Endothelial cell of umbilical vein (primary cell): ENCODE results near the gene SLC27A4. TPM values are rescaled to one million over a fixed set of nuclear protein-coding genes. Genes with fewer than 3 reads are reported as not detected.

Source experiments
- BruUV-seq: library from RNA; stranded (reverse); fragments of 400-500 nt; replicated peaks from 2 replicates; lab custom pipeline; 2021; lab: Mats Ljungman, UMichigan
- CTCF ChIA-PET: fragments of 300-600, 350-600 bp; sonication (Branson Sonifier 250); formaldehyde crosslinking; loops from one replicate; lab custom pipeline; 2021; ENCODE audit warnings: antibody characterized with exemption, inconsistent platforms; lab: Charles Lee
- POLR2A ChIA-PET: fragments of 300-600, 350-600 bp; sonication (Branson Sonifier 250); formaldehyde crosslinking; loops from one replicate; lab custom pipeline; 2021; ENCODE audit warnings: antibody characterized with exemption, inconsistent platforms; lab: Charles Lee
- DNase-seq: peaks from one replicate; pipeline ENCODE4 v3.0.0-alpha.2; 2011; ENCODE audit warnings: low read depth, low spot score
- FAIRE-seq: peaks from 2 replicates; lab custom pipeline; 2011; peaks lifted over from hg19 to GRCh38; lab: Jason Lieb, UNC
- H2AFZ ChIP-seq: 2 replicates; pipeline ENCODE4 v1.6.0; 2012; ENCODE audit warnings: low read depth, low read length, control low read depth, inconsistent platforms
- H3K27ac ChIP-seq: 2 replicates; pipeline ENCODE4 v1.5.1; 2011; ENCODE audit warnings: low read depth, mild to moderate bottlenecking, control low read depth, low read length, moderate library complexity; ENCODE audit not compliant: insufficient read depth
- H3K27me3 ChIP-seq, 2 experiments: 2 replicates each; pipeline versions ENCODE4 v1.6.0 to v1.6.1; 2011; ENCODE audit warnings: low read length in 2 of 2, mixed read lengths in 1 of 2; ENCODE audit not compliant: control insufficient read depth in 2 of 2, insufficient read depth in 2 of 2
- H3K36me3 ChIP-seq, 2 experiments: 2 replicates in 1 of 2; 3 replicates in 1 of 2; pipeline ENCODE4 v1.5.1; 2011; ENCODE audit warnings: low read length in 2 of 2, mild to moderate bottlenecking in 1 of 2, moderate library complexity in 1 of 2; ENCODE audit not compliant: control insufficient read depth in 2 of 2, insufficient read depth in 2 of 2; ENCODE audit errors: extremely low read depth in 1 of 2
- H3K4me1 ChIP-seq: 3 replicates; pipeline ENCODE4 v1.5.1; 2011; ENCODE audit warnings: mild to moderate bottlenecking, low read length; ENCODE audit not compliant: control insufficient read depth, insufficient read depth; ENCODE audit errors: extremely low read depth
- H3K4me2 ChIP-seq: 2 replicates; pipeline ENCODE4 v1.6.1; 2011; ENCODE audit warnings: low read length, control low read depth, mixed read lengths; ENCODE audit not compliant: insufficient read depth
- H3K4me3 ChIP-seq, 3 experiments: fragments of 200-600 bp in 1 of 3; sonication (generic), shearing (Covaris generic) in 1 of 3; replicated peaks in 1 of 3; 2 replicates each; pipeline ENCODE4 v1.5.1; 2011 to 2016; ENCODE audit warnings: control low read depth in 3 of 3, low read length in 3 of 3, mild to moderate bottlenecking in 2 of 3, inconsistent platforms in 1 of 3, low read depth in 1 of 3, moderate library complexity in 1 of 3; ENCODE audit not compliant: insufficient read depth in 1 of 3
- H3K79me2 ChIP-seq: 2 replicates; pipeline ENCODE4 v1.6.0; 2012; ENCODE audit warnings: low read length, inconsistent platforms; ENCODE audit not compliant: control insufficient read depth, insufficient read depth
- H3K9ac ChIP-seq: replicated peaks from 2 replicates; pipeline ENCODE3; 2011; ENCODE audit warnings: low read length, control low read depth; ENCODE audit not compliant: insufficient read depth; ENCODE audit errors: extremely low read depth
- H3K9me1 ChIP-seq: replicated peaks from 3 replicates; pipeline ENCODE4 v1.6.0; 2011; ENCODE audit warnings: mild to moderate bottlenecking, low read length; ENCODE audit not compliant: control insufficient read depth, insufficient read depth; ENCODE audit errors: extremely low read depth
- H3K9me3 ChIP-seq: replicated peaks from 2 replicates; pipeline ENCODE4 v1.5.1; 2012; ENCODE audit warnings: low read length, inconsistent platforms; ENCODE audit not compliant: control insufficient read depth, insufficient read depth
- H4K20me1 ChIP-seq: replicated peaks from 2 replicates; pipeline ENCODE3; 2011; ENCODE audit warnings: mild to moderate bottlenecking, low read length; ENCODE audit not compliant: control insufficient read depth, insufficient read depth; ENCODE audit errors: extremely low read depth
- EZH2 ChIP-seq: IDR thresholded peaks from 2 replicates; pipeline ENCODE4 v1.6.1; 2012; ENCODE audit warnings: borderline replicate concordance, low read depth, mild to moderate bottlenecking, moderate library complexity, low read length, inconsistent platforms; ENCODE audit not compliant: severe bottlenecking
- FOS ChIP-seq: IDR thresholded peaks from 2 replicates; pipeline ENCODE4 v1.6.1; 2011; ENCODE audit warnings: mild to moderate bottlenecking, low read length, moderate library complexity, borderline replicate concordance; ENCODE audit not compliant: insufficient read depth
- JUN ChIP-seq: IDR thresholded peaks from 2 replicates; pipeline ENCODE4 v1.6.1; 2011; ENCODE audit warnings: borderline replicate concordance, low read depth; ENCODE audit not compliant: insufficient read length, insufficient read depth
- MAX ChIP-seq: IDR thresholded peaks from 2 replicates; pipeline ENCODE4 v1.6.1; 2011; ENCODE audit not compliant: insufficient read depth, insufficient read length
- MYC ChIP-seq: IDR thresholded peaks from one replicate; pipeline ENCODE4 v1.6.1; 2011; ENCODE audit warnings: mild to moderate bottlenecking, low read depth, low read length
- POLR2A ChIP-seq: IDR thresholded peaks from 2 replicates; pipeline ENCODE4 v1.6.1; 2012; ENCODE audit warnings: low read depth, mild to moderate bottlenecking, control low read depth, low read length
- POLR2AphosphoS5 ChIP-seq: IDR thresholded peaks from 2 replicates; pipeline ENCODE4 v1.6.1; 2012; ENCODE audit warnings: low read depth, mild to moderate bottlenecking, control low read depth, low read length, moderate library complexity; ENCODE audit not compliant: insufficient read depth
- dilution Hi-C: fragments of 300-500 bp; cut with MboI; formaldehyde crosslinking; loops from one replicate; pipeline ENCODE4 v1.15.0; 2019; ENCODE audit warnings: low sequenced_read_pairs; ENCODE audit not compliant: extremely low pct_ligation_motif_present
- intact Hi-C: fragments of 100-400 bp; cut with micrococcal nuclease; formaldehyde crosslinking; loops from one replicate; pipeline ENCODE4 v1.10.0; 2022
- polyA plus RNA-seq, 4 experiments: library from polyadenylated mRNA; depleted of rRNA in 3 of 4; stranded (reverse) in 3 of 4; unstranded in 1 of 4; fragments of >200 nt; gene quantifications; 2 replicates each; pipeline versions ENCODE4 v1.2.1 to v1.2.3, GENCODE V29; 2011 to 2012; ENCODE audit warnings: missing spikeins in 1 of 4
- total RNA-seq: library from RNA; stranded (reverse); gene quantifications from 2 replicates; pipeline ENCODE4 v1.2.3, GENCODE V29; 2021

Gene SLC27A4
- total and polyA plus RNA-seq, 2 donors (not counting 3 experiments of a cell fraction or from before 2014, with no cell fraction given) = 29.9 to 35.0 TPM

- Histone ChIP-seq H3K27ac (no peak overlapping the region), H3K4me1 (no peaks in the 10 kb centered on the region), H3K9ac (no peak overlapping the region), H3K27me3 (no peaks in the 10 kb centered on the region), H3K79me2 (no peaks in the 10 kb centered on the region), H3K9me1 (no peaks in the 10 kb centered on the region), H4K20me1 (no peaks in the 10 kb centered on the region), H2AFZ (no peak overlapping the region), H3K4me3 (no peak overlapping the region), H3K4me2 (no peak overlapping the region), H3K9me3 (no peaks in the 10 kb centered on the region), H3K36me3 (peaks cover 5 to 19% of the 10 kb centered on the region in 2 experiments)
- no TSS peak for BruUV-seq
- dilution Hi-C loops (no loop called here), intact Hi-C loops (no loop called here)
- DNase-seq = no peak
- no peak for FAIRE-seq
- ChIA-PET CTCF (interaction anchor here (2.1 to 3.3 kb wide), 2 partner anchors 22 to 37 kb away, joined by 7 to 12 read pairs; partner anchors contain the start of gene CERCAM), POLR2A (no interaction called here)
- TF ChIP-seq FOS = no peak
- TF ChIP-seq POLR2AphosphoS5 = no peak
- TF ChIP-seq JUN = no peak
- no peak for TF ChIP-seq MAX
- no peak for TF ChIP-seq POLR2A
- no peak for TF ChIP-seq EZH2
- TF ChIP-seq MYC = no peak
Observed at GRCh38 chr9:128383791-128384190, 43.5 kb downstream of the SLC27A4 start.
